ENCODE measurements around the gene DPP4. TPM values are rescaled to one million over a fixed set of nuclear protein-coding genes. Genes with fewer than 3 reads are reported as not detected.

The DPP4 gene
- total RNA-seq, 1 experiment from 2014 or later, result 22.0 TPM

DNA sequence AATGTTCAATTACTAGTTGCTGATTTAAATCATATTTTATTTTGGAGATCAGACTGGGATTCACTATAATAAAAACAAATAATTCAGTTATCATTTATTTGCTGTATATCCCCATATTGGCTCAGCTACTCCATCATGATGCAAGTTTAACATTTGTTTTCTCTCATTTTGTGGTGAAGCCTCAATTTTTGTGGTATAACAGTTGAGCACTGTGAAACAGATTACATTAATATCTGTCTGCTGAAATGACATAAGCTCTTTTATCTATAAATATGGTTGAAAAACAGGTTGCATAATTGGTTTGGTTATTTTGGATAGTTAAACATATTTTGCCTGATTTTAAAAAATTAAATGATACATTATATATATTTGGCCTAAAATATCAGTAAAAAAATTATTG lies 67.7 kb downstream of the DPP4 start:
- in situ Hi-C loops (cut with HindIII; ENCODE audit: low pct_unique_long_range_greater_than_20kb, low sequenced_read_pairs), result no loop called here
- no peak for DNase-seq (ENCODE audit: low read depth)

DNA sequence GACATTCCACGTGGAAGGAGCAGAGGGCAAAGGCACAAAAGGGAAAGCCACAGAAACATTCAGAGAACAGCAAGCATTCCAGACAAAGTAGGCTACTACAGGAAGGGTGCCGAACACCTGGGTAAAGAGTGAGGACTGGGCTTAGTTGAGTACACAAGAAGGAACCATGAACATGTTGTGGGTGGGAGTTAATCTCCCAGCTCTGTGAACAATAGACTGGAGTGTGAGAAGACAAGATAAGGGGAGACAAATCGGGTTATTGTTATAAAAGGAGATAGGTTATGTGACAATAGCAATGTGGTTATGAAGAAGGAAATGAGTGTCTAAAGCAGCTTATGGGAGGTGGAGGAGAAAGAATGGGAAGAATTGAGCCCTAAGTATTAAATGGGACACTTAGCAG lies 70.0 kb downstream of the DPP4 start:
- in situ Hi-C loops (cut with HindIII; ENCODE audit: low pct_unique_long_range_greater_than_20kb, low sequenced_read_pairs), result no loop called here

DNA sequence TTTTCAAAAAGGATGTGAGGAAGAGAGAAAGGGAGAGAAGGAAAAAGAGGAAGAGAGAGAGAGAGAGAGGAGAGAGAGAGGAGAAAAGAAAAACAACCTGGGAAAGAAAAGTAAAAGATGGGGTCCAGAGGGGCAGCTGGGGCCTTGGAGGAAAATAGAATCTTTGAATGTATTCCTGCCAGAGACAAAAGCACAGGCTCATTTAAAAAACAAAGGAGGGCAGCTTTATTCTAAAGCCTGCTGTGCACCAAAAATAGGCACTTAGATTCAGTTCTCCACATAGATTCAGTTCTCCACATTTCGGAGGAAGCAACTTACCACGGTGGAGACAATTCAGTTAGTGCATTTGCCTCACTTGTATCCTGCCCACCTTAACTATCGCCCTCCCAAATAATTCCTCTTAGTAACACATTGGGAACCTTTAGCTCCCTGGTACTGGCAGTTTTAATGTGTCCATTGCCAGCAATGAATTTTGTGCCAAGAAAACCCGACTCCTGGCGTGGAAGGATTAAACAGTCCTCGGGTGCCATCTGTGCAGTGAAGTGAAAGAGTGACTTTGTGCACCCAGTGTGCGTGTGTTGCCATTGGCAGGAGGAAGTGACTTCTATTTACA lies 71.3 kb downstream of the DPP4 start:
- no peak for DNase-seq (ENCODE audit: low read depth)
- in situ Hi-C loops (cut with HindIII; ENCODE audit: low pct_unique_long_range_greater_than_20kb, low sequenced_read_pairs), result no loop called here

More for the DNA sequence above, 70.0 kb downstream of the DPP4 start:
- DNase-seq (ENCODE audit: low read depth), result no peak

DNA sequence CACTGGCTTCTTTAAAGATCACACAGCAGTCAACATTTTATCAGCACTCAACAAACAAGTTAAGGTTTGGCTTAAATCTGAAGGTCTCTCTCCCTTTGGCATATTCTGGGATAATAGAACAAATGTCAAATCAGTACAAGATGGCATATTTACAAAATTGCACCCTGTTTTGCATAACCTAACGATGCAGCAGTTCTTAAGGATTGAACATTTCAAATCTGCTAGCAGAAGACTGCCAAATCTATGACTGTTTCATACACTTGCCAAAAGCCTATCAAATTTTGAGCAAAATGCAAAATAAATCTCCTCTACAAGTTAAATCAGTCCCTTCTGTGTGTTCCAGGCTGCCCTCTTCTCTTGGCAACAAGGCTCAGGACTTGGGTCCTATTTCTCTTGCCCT lies 73.6 kb downstream of the DPP4 start:
- in situ Hi-C loops (cut with HindIII; ENCODE audit: low pct_unique_long_range_greater_than_20kb, low sequenced_read_pairs), result no loop called here
- no peak for DNase-seq (ENCODE audit: low read depth)

DNA sequence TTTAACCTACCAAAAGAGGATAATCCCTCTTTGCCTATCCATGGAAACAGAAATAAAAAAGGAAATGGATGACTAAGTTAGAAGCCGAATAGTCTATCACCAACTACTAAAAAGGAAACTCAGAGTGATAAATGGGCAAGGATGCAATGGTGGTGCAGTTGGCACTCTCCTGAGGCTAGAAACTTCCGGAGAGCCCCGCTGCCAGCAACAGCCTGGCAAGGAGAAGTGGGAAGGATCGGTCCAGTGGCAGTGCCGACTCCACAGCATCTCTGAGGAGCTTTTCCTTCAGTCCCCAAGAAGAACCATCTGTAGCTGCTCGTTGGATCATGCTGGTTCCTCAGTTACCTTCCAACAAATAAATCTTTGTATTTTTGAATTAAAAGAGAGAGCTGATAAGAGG lies 74.7 kb downstream of the DPP4 start:
- in situ Hi-C loops (cut with HindIII; ENCODE audit: low pct_unique_long_range_greater_than_20kb, low sequenced_read_pairs), result no loop called here
- no peak for DNase-seq (ENCODE audit: low read depth)

DNA sequence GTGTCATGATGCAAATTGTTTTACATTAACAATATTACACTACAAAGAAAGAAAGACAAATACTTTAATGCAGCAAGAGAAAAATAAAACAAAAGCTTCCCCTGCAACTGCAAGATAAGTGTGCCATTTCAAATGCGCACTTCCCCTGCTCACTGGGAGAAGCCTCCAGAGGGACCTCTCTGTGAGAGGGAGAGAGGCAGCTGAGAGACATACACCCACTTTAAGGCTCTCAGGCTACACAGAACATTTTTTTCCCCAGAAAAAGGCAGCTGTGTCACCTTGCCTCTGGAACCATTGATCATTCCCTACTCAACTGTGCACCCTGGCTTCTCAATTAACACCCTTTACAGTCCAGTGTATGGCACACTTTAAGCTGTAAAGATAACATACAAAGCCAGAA lies 75.2 kb downstream of the DPP4 start:
- in situ Hi-C loops (cut with HindIII; ENCODE audit: low pct_unique_long_range_greater_than_20kb, low sequenced_read_pairs), result no loop called here
- DNase-seq (ENCODE audit: low read depth), result no peak

DNA sequence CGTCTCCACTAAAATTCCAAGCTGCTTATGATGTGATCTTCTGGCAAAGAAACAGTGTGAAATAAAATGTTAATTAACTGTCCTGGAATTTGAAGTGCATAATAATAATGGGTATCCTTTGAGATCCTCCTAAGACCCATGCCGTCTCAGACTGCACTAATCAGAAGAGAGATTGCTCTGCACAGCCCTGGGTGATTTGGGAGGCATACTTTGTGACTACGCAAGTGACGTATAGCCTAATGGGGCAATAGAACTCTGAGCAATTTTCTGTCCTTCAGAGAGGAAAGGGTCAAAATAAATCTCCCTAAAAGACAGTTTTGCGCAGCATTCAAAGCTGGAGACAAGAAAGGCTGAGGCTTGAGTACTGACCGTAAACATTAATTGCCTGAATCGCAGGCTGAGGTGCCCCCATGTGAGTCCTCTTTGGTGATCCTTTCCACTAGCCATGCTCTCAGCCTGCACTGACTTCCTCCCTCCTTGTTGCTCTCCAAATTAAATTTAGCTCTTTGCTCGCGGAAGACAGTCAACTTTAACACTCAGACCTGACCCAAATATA lies 76.0 kb downstream of the DPP4 start:
- no peak for DNase-seq (ENCODE audit: low read depth)
- in situ Hi-C loops (cut with HindIII; ENCODE audit: low pct_unique_long_range_greater_than_20kb, low sequenced_read_pairs), result no loop called here

DNA sequence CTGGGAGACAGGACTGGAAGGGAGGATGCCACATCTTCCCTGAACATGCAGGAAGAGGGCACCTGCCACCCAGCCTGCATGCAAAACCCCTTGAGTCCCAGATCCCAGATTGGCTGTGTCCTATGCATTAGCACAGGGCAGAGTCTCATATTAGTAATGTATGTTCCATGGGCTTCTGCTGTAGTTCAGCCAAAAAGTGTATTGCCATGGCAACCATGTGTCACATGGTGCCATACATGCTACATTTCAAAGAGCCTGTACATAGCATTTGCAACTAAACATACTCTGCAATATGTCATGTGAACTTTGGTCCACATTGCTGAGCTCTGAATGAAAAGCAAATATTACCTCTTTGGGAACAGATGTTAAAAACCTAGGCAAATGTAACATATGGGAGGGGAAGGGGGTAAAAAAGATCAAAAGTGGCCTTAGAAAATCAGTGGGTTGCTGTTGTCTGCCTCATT lies 78.4 kb downstream of the DPP4 start:
- in situ Hi-C loops (cut with HindIII; ENCODE audit: low pct_unique_long_range_greater_than_20kb, low sequenced_read_pairs), result no loop called here
- no peak for DNase-seq (ENCODE audit: low read depth)

DNA sequence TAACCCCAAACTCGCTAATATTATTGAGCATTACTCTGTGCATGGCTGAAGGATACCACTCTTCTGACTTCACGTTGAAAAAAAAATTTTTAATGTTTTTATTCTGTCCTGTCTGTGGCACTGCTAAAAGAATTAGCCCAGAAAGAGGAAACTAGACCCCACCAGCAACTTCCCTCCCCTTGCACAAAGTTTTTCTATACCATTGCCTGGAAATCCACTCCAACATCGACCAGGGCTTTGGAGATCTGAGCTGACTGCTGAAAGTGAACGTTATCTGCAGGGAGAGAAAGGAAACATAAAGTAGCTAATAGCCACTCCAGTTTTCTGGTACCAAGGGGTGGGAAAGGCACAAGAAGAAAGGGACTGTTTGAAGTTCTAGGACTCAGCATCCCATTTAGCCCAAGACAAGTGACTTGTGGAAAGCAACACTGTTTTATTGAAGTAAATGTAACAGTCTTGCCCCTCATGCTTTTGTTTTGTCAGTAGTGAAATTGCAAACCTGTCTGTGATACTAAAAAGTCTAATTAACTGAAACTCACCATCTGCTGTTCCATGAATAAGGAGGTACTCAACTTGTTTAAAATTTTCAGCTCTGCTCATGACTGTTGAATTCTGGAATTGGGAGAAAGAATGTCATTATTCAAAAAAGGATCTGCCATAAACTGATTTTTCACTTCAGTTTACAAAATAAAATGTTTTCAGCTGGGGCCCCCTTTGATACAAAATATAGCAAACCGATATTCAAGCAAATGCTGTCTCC lies 79.1 kb downstream of the DPP4 start:
- DNase-seq (ENCODE audit: low read depth), result no peak
- in situ Hi-C loops (cut with HindIII; ENCODE audit: low pct_unique_long_range_greater_than_20kb, low sequenced_read_pairs), result no loop called here

DNA sequence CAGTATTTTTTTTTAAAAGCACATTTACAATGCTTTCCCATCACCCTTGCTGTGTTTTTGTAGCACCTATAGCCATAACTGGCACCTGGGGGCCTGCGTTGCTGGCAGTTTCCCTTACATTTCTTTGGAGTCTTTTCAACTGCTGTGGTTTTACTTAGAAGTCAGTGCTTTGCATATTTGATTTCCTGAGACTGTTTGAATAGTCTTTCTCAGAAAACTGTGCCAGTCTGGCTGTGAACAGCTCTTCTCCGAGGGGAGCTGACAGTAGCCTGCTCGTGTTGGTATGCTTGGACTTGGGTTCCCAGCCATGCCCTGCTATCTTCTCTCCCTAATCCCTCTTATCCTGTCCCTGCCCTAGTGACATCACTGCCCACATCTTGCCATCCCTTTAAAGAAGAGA lies 81.5 kb downstream of the DPP4 start:
- in situ Hi-C loops (cut with HindIII; ENCODE audit: low pct_unique_long_range_greater_than_20kb, low sequenced_read_pairs), result no loop called here
- DNase-seq (ENCODE audit: low read depth), result no peak

DNA sequence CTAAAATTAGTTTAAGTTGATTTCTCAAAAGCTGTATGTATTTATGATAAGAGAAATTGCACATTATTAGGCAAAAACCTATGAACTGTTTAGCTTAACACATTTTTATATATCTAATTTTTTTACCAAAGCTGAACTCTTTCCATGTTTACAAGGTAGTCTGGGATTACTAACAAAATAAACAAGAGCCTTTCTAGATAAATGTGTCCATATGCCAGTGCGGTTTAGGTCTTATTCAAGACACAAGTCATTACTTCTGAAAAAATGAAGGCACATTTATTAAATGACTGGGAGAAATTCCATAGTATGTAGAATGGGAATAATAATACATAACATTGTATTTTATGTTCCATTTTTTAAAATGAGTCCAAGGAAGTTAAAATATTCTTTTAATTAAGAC lies 82.0 kb downstream of the DPP4 start:
- in situ Hi-C loops (cut with HindIII; ENCODE audit: low pct_unique_long_range_greater_than_20kb, low sequenced_read_pairs), result no loop called here
- DNase-seq (ENCODE audit: low read depth), result no peak

DNA sequence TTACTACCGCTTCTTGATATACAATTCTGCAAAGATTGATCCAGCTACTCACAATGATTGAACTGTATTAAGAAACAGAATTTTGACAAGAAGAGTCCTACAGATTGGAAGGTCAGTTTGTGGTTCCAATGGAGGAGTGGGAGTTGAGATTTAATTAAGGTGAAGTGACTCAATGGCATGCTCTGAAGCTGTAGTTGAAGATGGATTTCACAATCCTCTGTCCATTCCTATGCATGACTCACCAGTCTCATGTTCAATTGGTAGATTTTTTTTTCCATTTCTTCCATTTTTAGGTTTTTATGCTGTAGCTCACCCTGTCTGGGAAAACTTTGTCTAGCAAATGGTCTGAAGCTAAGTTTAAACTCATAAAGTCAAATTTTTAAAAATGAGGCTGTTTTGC lies 83.3 kb downstream of the DPP4 start:
- peak; percentile 44 for DNase-seq (ENCODE audit: low read depth)
- in situ Hi-C loops (cut with HindIII; ENCODE audit: low pct_unique_long_range_greater_than_20kb, low sequenced_read_pairs), result no loop called here

DNA sequence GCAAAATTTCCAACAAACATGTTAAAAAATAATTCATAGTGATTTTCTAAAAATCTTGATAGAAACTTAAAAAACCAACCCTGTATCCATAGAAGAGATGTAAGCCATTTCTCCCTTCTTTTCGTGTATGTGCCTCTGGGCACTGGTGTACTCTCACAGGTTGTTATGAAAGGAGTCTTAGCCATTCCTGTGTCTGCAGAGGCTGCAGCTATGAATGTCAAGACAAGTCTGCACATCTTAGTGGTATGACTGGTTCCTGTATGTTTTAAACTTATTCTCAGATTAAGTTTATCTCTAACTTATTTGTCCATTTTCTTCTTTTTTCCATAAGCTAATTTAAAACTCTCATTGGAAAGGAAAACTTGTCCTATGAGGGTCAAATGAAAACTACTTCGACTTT lies 84.0 kb downstream of the DPP4 start:
- DNase-seq (ENCODE audit: low read depth), result no peak
- in situ Hi-C loops (cut with HindIII; ENCODE audit: low pct_unique_long_range_greater_than_20kb, low sequenced_read_pairs), result no loop called here

DNA sequence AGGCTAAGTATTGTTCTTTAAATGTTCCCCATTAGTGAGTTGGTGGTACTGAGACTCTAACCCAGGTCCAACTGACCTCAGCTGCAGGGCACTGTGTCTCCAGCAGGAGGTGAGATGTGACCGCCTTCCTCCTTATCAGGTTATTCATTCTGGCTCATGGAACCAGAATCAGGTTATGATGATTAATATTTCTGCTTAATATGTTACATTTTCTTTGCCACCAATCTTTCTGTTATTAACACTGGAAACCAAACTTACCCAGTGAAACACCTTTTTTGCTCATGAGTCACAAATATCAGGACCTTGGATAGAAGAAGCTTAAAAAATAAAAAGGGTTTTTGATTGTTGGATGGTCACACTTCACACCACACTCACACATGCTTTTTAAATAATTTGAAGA lies 85.4 kb downstream of the DPP4 start:
- DNase-seq (ENCODE audit: low read depth), result peak; percentile 4
- in situ Hi-C loops (cut with HindIII; ENCODE audit: low pct_unique_long_range_greater_than_20kb, low sequenced_read_pairs), result no loop called here

DNA sequence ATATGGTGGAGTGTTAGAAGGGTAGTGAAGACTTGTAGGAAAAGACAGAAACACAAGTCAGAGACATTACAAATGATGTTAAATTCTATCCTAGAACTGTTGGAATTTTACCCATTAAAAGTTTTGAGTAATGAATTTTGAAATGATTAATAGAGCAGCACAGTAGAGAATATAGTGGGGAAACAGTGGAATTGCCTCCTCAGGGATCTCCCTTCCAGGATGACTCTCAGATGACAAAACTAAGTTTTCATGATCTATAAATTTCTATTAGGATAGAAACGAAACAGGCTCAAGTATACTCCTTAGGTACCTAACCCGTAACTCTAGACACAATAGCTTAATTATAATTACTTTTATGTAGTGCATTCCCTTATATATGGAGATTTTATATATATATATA lies 86.7 kb downstream of the DPP4 start:
- in situ Hi-C loops (cut with HindIII; ENCODE audit: low pct_unique_long_range_greater_than_20kb, low sequenced_read_pairs), result no loop called here
- DNase-seq (ENCODE audit: low read depth), result no peak

DNA sequence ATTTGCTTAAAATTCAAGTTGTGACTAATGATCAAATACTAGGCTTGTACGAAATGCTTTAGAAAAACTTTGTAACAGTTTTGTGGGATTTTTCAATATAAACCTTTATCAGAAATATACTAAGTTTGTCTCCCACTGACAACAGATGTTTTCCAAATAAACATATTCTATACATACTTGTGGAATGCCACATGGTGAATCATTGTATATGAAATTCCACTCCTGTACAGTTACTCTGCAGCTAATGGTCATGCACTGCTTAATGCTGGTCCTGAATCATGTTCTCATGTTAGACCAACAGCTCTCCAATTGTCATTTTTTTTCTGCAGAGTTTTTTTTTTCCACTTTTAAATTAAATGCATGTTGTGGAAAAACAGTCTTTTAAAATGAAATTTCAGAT lies 90.1 kb downstream of the DPP4 start:
- in situ Hi-C loops (cut with HindIII; ENCODE audit: low pct_unique_long_range_greater_than_20kb, low sequenced_read_pairs), result no loop called here
- no peak for DNase-seq (ENCODE audit: low read depth)

DNA sequence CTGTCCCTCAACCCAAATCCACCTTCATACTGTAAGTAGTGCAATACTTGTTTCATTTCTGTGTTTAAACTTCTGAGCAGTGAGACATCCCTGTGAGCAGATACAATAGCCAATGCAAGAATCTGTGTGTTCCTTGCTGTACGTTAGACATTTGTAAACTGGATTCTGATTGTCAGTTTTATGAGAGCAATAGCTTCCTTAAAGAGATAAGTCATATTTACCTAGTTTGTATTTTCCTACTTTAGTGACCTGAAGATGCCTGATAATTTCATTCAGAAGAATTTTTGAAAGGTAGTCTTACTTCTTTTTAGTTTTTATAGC lies 90.7 kb downstream of the DPP4 start:
- DNase-seq (ENCODE audit: low read depth), result no peak
- in situ Hi-C loops (cut with HindIII; ENCODE audit: low pct_unique_long_range_greater_than_20kb, low sequenced_read_pairs), result no loop called here

DNA sequence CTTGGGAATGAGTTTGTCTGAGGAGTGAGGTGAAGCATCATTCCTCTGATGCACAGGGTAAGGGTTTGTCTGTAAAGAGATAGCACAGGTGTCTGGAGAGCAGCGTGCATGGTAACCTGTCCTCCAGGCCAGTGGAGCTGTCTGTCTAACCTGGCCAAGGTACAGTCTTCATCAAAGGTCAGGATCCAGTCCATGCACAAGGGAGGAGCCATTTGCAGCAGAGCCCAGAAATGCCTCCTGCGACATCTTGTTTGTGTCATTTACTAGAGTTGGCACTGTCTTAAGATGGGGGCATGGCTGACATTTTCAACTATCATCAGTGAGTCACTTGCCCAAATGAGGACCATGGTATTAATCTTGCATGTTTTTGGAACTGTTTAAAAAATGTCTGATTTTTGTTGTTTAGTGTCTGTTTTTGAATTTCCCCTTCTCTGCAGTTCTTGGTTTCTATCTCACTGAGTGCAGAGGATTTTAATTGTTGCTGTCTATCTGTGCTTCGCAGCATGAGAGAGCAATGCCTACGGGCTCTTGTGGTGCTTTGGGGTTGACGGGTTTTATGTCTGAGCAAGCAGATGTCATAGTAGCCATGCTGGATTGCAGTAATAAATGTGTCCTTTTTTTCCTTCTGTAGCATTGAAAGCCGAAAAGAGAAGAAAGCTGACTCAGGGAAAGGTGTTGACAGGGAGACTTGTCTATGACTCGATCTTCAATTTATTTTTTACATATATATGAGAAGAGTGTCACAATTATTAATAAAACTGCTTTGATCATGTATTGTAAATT lies 91.3 kb downstream of the DPP4 start:
- DNase-seq (ENCODE audit: low read depth), result no peak
- in situ Hi-C loops (cut with HindIII; ENCODE audit: low pct_unique_long_range_greater_than_20kb, low sequenced_read_pairs), result no loop called here

DNA sequence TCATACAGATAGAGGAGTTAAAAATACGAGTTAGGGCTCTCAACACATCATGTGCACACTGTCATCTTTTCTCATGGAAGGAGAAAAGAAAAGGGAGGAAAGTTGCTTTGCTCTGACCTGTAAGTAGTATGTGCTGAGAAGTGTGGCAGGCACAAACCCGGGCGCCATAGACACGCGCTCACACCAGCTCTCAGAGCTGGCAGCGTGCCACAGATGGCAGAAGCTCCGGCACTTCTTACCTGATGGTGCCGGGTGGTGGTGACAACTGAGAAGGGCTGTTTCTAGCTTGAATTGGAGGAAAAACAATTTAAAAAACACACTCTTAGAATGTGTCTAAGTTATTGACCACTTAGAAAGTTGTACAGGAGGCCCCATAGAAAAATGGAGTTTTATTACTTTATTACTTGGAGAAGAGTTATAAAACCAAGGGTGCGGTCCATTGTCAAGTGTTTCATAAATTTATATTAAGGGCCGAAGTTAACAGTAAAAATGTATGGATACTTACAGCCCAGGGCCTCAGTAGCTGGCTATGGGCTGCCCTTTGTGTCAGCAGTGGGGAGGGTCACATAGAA lies 92.2 kb downstream of the DPP4 start:
- no peak for DNase-seq (ENCODE audit: low read depth)
- in situ Hi-C loops (cut with HindIII; ENCODE audit: low pct_unique_long_range_greater_than_20kb, low sequenced_read_pairs), result no loop called here

Data from Caki2 (cell line).